ENCODE measurements around the gene RBM18. TPM values are rescaled to one million over a fixed set of nuclear protein-coding genes. Genes with fewer than 3 reads are reported as not detected.

The RBM18 gene
- total and polyA plus RNA-seq, 2 of the 4 experiments (the other 2 are of a cell fraction): 8.4 to 15.6 TPM

GRCh38 chr9:122252796-122253195 is 11.8 kb downstream of the RBM18 start:
- no peak overlapping the region for H2BK15ac ChIP-seq (ENCODE audit: low read depth, low read length)
- H3K9me3 ChIP-seq (ENCODE audit: control insufficient read depth, insufficient read depth, low read length): no peaks in the 10 kb centered on the region
- H3K36me3 ChIP-seq (ENCODE audit: control insufficient read depth, insufficient read depth, low read length): peaks cover 15% of the 10 kb centered on the region
- no peak overlapping the region for H4K91ac ChIP-seq (ENCODE audit: insufficient read depth, low read depth, low read length)
- H2AK5ac ChIP-seq (ENCODE audit: low read depth, low read length): no peak overlapping the region
- no peak overlapping the region for H2AK9ac ChIP-seq (replicated peaks; ENCODE audit: low read depth, low read length, poor library complexity)
- no peak overlapping the region for H3K56ac ChIP-seq (ENCODE audit: extremely low read depth, insufficient read depth, low read length)
- no peak overlapping the region for H2BK20ac ChIP-seq (ENCODE audit: low read depth, low read length)
- peaks cover 4% of the 10 kb centered on the region for H3K9me1 ChIP-seq (ENCODE audit: insufficient read depth, low read length)
- WGBS, 2 experiments (ENCODE audit: extremely low coverage in 2 of 2, insufficient read length in 1 of 2): no CpG with 5 or more reads among the region's 5 CpGs
- H3K4me1 ChIP-seq (ENCODE audit: control insufficient read depth, insufficient read depth, low read length): no peaks in the 10 kb centered on the region
- no peak overlapping the region for H4K5ac ChIP-seq (ENCODE audit: low read depth, low read length)
- H2AFZ ChIP-seq (replicated peaks; ENCODE audit: low read length, poor library complexity): no peak overlapping the region
- no peak overlapping the region for H3K14ac ChIP-seq (replicated peaks; ENCODE audit: low read depth, low read length)
- H4K8ac ChIP-seq (ENCODE audit: low read depth in 2 of 2, low read length in 2 of 2): no peak overlapping the region
- in situ Hi-C loops (cut with MboI; ENCODE audit: low sequenced_read_pairs) (no loop called here), dilution Hi-C loops (cut with HindIII; ENCODE audit: low sequenced_read_pairs, unreplicated experiment) (no loop called here), intact Hi-C loops (cut with micrococcal nuclease) (no loop called here)
- no peak overlapping the region for H2BK120ac ChIP-seq (ENCODE audit: low read depth, low read length)
- H3K27me3 ChIP-seq (ENCODE audit: control insufficient read depth, insufficient read depth, low read length): no peaks in the 10 kb centered on the region
- POLR2A ChIA-PET (ENCODE audit: unreplicated experiment): no interaction called here
- no peak overlapping the region for H3K4me3 ChIP-seq (ENCODE audit: insufficient read depth, low read depth, low read length)
- no peak overlapping the region for H3K4ac ChIP-seq (ENCODE audit: low read depth, low read length)
- no peak overlapping the region for H3K4me2 ChIP-seq (ENCODE audit: low read depth, low read length)
- no TSS peak for BruUV-seq (replicated peaks)
- H4K20me1 ChIP-seq (ENCODE audit: insufficient read depth, low read length): peaks cover 4% of the 10 kb centered on the region; the same call in 1 of the 2 replicates
- H3K23ac ChIP-seq (ENCODE audit: low read depth, low read length): no peak overlapping the region
- ATAC-seq (ENCODE audit: low read depth) (no peak), DNase-seq (no peak)
- CTCF ChIA-PET: interaction anchor here (0.6 kb wide), 1 partner anchor 100 kb away, joined by 3 read pairs; no protein-coding TSS in a partner anchor
- H2BK5ac ChIP-seq (ENCODE audit: low read depth, low read length, poor library complexity, severe bottlenecking): no peak overlapping the region
- H3K27ac ChIP-seq (ENCODE audit: insufficient read depth, low read length): no peak overlapping the region
- peaks cover 14 to 35% of the 10 kb centered on the region in 2 experiments; a peak in 3 of 4 replicates for H3K79me1 ChIP-seq (ENCODE audit: low read depth in 1 of 2, low read length in 2 of 2)
- no peak overlapping the region for H3K9ac ChIP-seq (ENCODE audit: low read depth, low read length)
- TF ChIP-seq BHLHE40 (IDR thresholded peaks at IDR 0.05; ENCODE audit: low read depth, low read length) (no peak), SMC3 (IDR thresholded peaks at IDR 0.05; ENCODE audit: low read depth, low read length) (no peak), RFX5 (IDR thresholded peaks at IDR 0.05; ENCODE audit: low read depth, low read length) (no peak), RCOR1 (IDR thresholded peaks at IDR 0.05; ENCODE audit: insufficient replicate concordance, low read length) (no peak), ELK1 (IDR thresholded peaks at IDR 0.05; ENCODE audit: borderline replicate concordance, low read depth, low read length) (no peak), CEBPB (IDR thresholded peaks at IDR 0.05; ENCODE audit: low read depth, low read length) (no peak), MXI1 (IDR thresholded peaks at IDR 0.05; ENCODE audit: borderline replicate concordance, low read depth, low read length) (no peak), MAFK (IDR thresholded peaks at IDR 0.05; ENCODE audit: low read depth, low read length) (no peak), NFE2L2 (IDR thresholded peaks at IDR 0.05; ENCODE audit: low read depth, low read length) (no peak), POLR2A (IDR thresholded peaks at IDR 0.05; ENCODE audit: low read depth, low read length) (no peak), RAD21 (IDR thresholded peaks at IDR 0.05; ENCODE audit: low read length) (no peak), FOS (IDR thresholded peaks at IDR 0.05; ENCODE audit: low read depth, low read length) (no peak)
- H3K18ac ChIP-seq (ENCODE audit: low read depth, low read length): no peak overlapping the region

Measured in IMR-90 (cell line).